Measurements from ENCODE around the gene TBKBP1.

DNA sequence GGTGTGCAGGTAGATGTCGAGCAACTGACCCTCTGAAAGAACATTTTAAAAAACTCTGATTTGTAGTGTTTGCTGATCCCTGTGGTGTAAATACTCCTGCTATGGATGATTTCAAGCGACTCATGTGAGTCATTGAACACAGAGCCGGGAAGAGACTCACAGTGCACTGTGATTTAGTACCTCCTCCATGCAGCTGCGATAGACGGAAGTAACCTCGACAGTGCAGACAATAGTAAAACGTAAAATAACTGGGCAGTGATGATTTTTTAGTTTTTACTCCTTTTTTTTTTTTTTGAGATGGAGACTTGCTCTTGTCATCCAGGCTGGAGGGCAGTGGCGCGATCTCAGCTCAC lies 47.8 kb downstream of the TBKBP1 start:
- no peak for TF ChIP-seq POLR2AphosphoS5 (IDR thresholded peaks at IDR 0.05; ENCODE audit: insufficient read depth in 1 of 2, low read depth in 1 of 2)
- TF ChIP-seq, protein P1, sequence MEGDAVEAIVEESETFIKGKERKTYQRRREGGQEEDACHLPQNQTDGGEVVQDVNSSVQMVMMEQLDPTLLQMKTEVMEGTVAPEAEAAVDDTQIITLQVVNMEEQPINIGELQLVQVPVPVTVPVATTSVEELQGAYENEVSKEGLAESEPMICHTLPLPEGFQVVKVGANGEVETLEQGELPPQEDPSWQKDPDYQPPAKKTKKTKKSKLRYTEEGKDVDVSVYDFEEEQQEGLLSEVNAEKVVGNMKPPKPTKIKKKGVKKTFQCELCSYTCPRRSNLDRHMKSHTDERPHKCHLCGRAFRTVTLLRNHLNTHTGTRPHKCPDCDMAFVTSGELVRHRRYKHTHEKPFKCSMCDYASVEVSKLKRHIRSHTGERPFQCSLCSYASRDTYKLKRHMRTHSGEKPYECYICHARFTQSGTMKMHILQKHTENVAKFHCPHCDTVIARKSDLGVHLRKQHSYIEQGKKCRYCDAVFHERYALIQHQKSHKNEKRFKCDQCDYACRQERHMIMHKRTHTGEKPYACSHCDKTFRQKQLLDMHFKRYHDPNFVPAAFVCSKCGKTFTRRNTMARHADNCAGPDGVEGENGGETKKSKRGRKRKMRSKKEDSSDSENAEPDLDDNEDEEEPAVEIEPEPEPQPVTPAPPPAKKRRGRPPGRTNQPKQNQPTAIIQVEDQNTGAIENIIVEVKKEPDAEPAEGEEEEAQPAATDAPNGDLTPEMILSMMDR (IDR thresholded peaks at IDR 0.05): no peak

All from vagina (tissue), 2 donors.